Measurements from ENCODE around the gene ANXA4.

ANXA4 gene

DNA sequence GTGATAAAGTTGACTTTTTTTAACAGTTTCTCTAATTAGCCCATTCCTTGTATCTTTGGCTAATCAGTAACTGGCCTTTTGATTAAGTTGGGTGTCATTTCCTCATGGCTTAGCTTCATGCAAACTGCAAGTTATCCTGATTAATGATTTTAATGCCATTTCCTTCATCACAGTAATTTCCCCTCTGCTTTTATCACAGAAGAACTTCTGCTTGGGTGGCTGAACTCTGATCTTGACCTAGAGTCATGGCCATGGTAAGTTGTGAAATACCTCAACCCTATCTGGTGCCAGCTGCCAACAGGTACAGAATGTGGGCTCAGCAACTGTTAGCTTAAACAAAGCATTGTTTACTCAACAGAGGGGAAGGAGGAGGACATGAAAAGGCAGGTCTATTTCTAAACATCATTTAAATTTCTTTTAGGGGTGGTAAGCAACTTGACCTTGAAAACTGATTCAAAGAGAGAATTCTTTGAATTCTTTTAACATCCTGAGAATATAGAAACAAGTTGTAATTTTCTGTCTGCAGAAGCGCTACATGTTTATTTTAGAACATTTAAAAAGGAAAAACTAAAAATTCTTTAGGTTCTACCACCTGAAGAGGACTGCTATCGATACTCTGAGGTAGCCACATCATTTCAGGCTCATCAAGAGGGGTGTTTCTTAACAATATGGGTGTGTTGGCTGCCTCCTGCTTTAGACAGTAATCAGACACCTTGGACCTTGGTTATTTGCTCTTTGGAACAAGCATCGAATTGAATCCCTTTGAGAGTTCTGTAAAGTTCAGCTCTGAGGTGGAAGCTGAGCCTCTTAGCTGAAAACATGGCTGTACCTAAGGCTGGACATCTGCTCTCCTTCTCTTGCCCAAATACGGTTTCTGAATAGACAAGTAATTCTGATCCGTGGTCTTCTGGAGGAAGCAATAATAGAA, 39.7 kb downstream of the ANXA4 start:
- TF ChIP-seq, protein P1, sequence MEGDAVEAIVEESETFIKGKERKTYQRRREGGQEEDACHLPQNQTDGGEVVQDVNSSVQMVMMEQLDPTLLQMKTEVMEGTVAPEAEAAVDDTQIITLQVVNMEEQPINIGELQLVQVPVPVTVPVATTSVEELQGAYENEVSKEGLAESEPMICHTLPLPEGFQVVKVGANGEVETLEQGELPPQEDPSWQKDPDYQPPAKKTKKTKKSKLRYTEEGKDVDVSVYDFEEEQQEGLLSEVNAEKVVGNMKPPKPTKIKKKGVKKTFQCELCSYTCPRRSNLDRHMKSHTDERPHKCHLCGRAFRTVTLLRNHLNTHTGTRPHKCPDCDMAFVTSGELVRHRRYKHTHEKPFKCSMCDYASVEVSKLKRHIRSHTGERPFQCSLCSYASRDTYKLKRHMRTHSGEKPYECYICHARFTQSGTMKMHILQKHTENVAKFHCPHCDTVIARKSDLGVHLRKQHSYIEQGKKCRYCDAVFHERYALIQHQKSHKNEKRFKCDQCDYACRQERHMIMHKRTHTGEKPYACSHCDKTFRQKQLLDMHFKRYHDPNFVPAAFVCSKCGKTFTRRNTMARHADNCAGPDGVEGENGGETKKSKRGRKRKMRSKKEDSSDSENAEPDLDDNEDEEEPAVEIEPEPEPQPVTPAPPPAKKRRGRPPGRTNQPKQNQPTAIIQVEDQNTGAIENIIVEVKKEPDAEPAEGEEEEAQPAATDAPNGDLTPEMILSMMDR (IDR thresholded peaks at IDR 0.05; ENCODE audit: low read depth, low read length) = no peak
- H3K4me3 ChIP-seq (ENCODE audit: low read depth, low read length) = no peak overlapping the region

DNA sequence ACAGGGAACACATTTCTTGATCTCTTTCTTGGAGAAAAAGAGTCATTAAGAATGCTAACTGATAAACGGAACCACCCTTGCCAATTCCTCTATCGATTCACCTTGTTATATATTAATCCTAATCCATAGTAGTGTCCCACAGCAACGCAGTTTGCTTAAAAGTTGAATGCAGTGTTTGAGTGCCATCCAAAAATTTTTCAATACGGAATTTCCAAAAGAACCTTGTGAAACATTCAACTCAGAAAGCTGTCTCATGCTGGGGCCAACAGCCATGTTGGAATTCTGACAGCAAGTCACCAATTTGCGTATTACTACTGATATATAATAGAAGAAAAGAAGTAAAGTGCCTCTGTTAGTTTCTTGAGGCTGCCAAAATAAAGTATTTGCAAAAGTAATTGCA, 42.3 kb downstream of the ANXA4 start:
- H3K4me3 ChIP-seq (ENCODE audit: low read depth, low read length) = no peak overlapping the region
- TF ChIP-seq, protein P1 (IDR thresholded peaks at IDR 0.05; ENCODE audit: low read depth, low read length) = no peak

DNA sequence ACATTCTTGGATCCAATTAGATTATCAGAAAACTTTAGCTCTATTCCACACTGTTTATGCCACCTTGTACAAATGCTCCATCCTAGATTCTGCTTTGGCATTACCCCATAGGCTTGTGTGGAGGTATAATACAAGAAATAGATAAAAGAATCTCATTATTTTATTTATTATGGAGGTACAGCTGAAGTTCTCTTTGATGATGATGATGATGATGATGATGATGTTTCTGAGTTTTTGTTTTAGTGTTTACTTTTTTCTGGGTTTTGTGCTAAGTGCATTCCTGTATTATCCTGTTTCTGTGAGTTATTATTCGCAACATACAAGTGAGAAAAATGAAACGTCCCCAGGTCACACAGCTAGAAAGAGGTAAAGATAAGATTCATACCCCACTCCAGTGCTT, 43.4 kb downstream of the ANXA4 start:
- no peak overlapping the region for H3K4me3 ChIP-seq (ENCODE audit: low read depth, low read length)
- TF ChIP-seq, protein P1 (IDR thresholded peaks at IDR 0.05; ENCODE audit: low read depth, low read length) = no peak

DNA sequence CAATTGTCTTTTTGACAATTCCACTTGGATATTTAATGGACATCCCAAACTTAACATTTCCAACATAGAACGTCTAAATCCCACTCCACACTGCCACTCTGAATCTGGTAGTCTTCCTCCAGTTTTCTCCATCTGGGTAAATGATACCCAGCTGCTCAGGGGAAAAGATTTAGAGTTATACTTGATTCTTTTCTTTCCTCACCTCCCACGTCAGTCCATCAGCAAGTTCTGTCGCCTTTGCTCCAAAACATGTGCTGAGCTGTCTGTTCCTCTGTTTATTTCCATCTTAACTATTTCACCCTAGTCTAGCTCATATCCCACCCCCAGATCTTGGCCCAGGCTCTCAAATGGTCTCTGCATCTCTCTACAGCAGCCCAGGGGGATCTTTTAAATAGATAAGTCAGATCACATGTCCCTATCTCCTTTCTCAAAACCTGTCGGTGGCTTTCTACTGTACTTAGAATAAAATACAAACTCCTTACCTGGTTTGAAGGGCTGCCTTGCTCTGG, 44.2 kb downstream of the ANXA4 start:
- TF ChIP-seq, protein P1 (IDR thresholded peaks at IDR 0.05; ENCODE audit: low read depth, low read length) = no peak

DNA sequence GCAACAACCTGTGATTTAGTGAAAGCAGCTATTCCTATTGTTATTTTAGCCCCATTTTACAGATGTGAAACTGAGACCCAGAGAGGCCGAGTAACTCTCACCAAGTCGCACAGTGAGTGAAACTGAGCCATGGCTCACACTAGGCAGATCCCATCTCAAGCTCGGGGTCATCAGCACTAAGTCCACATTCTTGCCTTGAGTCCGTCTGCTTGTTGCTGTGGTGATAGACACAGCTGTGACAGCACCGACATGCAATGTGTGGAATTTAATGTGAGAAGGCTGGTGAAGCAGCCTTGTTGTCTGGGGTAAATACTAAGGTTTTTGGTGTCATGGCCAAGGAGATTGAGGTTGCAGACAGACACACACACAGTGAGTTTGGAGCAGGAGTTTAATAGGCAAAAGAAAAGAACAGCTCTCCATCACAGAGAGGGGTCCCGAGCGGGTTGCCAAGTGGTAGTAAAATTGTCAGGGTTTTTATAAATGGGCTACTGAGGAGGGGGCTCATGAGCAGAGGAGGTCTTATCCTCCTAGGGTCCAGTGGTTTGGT, 47.3 kb downstream of the ANXA4 start:
- TF ChIP-seq, protein P1 (IDR thresholded peaks at IDR 0.05; ENCODE audit: low read depth, low read length) = no peak
- H3K4me3 ChIP-seq (ENCODE audit: low read depth, low read length) = no peak overlapping the region

More for the DNA sequence above, 44.2 kb downstream of the ANXA4 start:
- no peak overlapping the region for H3K4me3 ChIP-seq (ENCODE audit: low read depth, low read length)

DNA sequence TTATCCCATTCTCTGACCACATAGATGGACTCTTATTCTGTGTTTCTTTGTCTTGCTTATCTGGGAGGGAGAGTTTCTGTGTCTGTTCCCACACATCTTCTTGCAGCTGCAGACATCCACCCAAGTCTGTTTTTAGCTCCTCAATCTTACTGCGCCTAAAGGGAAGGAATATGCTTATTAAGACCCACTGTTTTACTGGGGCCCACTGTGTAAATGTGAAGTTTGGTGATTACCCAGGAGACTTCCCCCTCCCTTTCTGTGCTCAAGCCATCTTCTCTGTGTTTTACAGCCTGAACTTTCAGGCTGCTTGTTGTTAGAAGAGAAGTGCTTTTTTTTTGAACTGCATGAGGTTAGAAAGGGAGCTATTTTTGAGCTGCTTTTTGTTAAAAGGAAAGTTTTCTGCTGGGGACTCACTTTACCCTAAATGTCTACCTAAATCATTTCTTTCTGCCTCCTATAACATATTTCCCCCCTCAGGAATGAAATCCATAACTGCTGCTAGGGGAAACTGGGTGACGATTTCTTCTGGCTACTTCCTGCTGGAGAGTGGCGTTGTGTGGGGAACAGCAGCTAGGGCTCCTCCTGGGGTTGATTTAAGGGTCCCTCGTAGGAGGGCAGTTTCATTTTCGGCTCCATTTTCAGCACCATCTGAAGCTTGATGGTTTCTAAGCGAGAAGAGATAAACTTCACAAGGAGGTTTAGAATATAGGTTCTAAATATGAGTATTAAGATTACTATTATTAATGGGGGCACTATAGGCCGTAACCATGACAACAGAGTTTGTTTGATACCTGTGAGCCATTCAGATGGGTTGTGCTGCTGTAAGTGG, 48.1 kb downstream of the ANXA4 start:
- TF ChIP-seq, protein P1 (IDR thresholded peaks at IDR 0.05; ENCODE audit: low read depth, low read length) = no peak
- H3K4me3 ChIP-seq (ENCODE audit: low read depth, low read length) = peak overlapping the region; percentile 2; the same call in 1 of the 2 replicates
